Choroid plexus epithelial cell (primary cell): Measurements from ENCODE around the gene LUC7L2.

Source experiments
- DNase-seq: peaks from one replicate; pipeline ENCODE4 v3.0.0-alpha.2; 2010; ENCODE audit warnings: low read depth
- H3K4me3 ChIP-seq: 2 replicates; pipeline ENCODE4 v1.5.1; 2011; ENCODE audit warnings: low read depth, mild to moderate bottlenecking, control low read depth, low read length, moderate library complexity
- CTCF ChIP-seq: conservative IDR thresholded peaks from 2 replicates; pipeline ENCODE4 v1.5.1; 2011; ENCODE audit warnings: low read depth, mild to moderate bottlenecking, control low read depth, inconsistent platforms, low read length, moderate library complexity

LUC7L2 gene

GRCh38 chr7:139358541-139359365 lies 941 bp upstream of the LUC7L2 start:
- TF ChIP-seq CTCF, result no peak
- DNase-seq, result peak; percentile 31
- H3K4me3 ChIP-seq, result peak overlapping the region; percentile 75

- DNase-seq, result peak; percentile 96
- H3K4me3 ChIP-seq, result peak overlapping the region; percentile 99
- TF ChIP-seq CTCF, result no peak
These were observed 685 bp downstream of the LUC7L2 start for GRCh38 chr7:139360210-139360947.

GRCh38 chr7:139360948-139361307 lies 1.2 kb downstream of the LUC7L2 start:
- no peak for TF ChIP-seq CTCF
- no peak for DNase-seq
- peak overlapping the region; percentile 99 for H3K4me3 ChIP-seq

- TF ChIP-seq CTCF, result no peak
- peak overlapping the region; percentile 99 for H3K4me3 ChIP-seq
- DNase-seq, result no peak
These were observed 1.8 kb downstream of the LUC7L2 start for GRCh38 chr7:139361523-139361922.

GRCh38 chr7:139362302-139362701 lies 2.6 kb downstream of the LUC7L2 start:
- H3K4me3 ChIP-seq, result no peak overlapping the region
- TF ChIP-seq CTCF, result no peak
- DNase-seq, result peak; percentile 29

- H3K4me3 ChIP-seq, result no peak overlapping the region
- no peak for DNase-seq
- TF ChIP-seq CTCF, result no peak
These were observed 3.3 kb downstream of the LUC7L2 start for GRCh38 chr7:139362981-139363380.
